GM12878 (cell line): ENCODE data around the gene ZNF462. TPM values are rescaled to one million over a fixed set of nuclear protein-coding genes. Genes with fewer than 3 reads are reported as not detected.
"Not testable (repeated sequence)": the region's sequence is repeated elsewhere in the genome, so short reads cannot be mapped to it uniquely, and the experiment has no call there.

Source experiments
- ATAC-seq: fragments of 200-7000 bp; cut with Tn5 transposase; 3 replicates; pipeline ENCODE4 v1.9.1; 2020; ENCODE audit warnings: mild to moderate bottlenecking, moderate library complexity
- BruUV-seq: library from RNA; stranded (reverse); fragments of 400-500 nt; replicated peaks from 2 replicates; lab custom pipeline; 2021; lab: Mats Ljungman, UMichigan
- CTCF ChIA-PET: fragments of 300-600 bp; sonication (Branson Sonifier 250); formaldehyde crosslinking; extraction: SDS; loops from one replicate; lab custom pipeline; 2021; ENCODE audit warnings: inconsistent platforms; lab: Yijun Ruan, JAX
- POLR2A ChIA-PET: fragments of 350-600 bp; formaldehyde crosslinking; extraction: SDS; loops from one replicate; lab custom pipeline; 2021; ENCODE audit warnings: inconsistent platforms; lab: Charles Lee
- RAD21 ChIA-PET: fragments of 300-600 bp; sonication (Branson Sonifier 250); formaldehyde crosslinking; loops from one replicate; lab custom pipeline; 2023; ENCODE audit warnings: antibody characterized with exemption; ENCODE audit not compliant: unreplicated experiment; lab: Charles Lee
- SMC1A ChIA-PET: fragments of 300-600 bp; sonication (Branson Sonifier 250); formaldehyde crosslinking; loops from one replicate; lab custom pipeline; 2023; ENCODE audit not compliant: unreplicated experiment, uncharacterized antibody; lab: Charles Lee
- DNase-seq: peaks from one replicate; pipeline ENCODE4 v3.0.0-alpha.2; 2011; ENCODE audit warnings: low read depth, low spot score
- FAIRE-seq: peaks from 3 replicates; lab custom pipeline; 2011; peaks lifted over from hg19 to GRCh38; lab: Jason Lieb, UNC
- H2AFZ ChIP-seq: 2 replicates; pipeline ENCODE4 v1.6.0; 2011; ENCODE audit warnings: low read depth, low read length, control low read depth; ENCODE audit not compliant: control insufficient read depth
- H3K27ac ChIP-seq: 2 replicates; pipeline ENCODE4 v1.5.1; 2011; ENCODE audit warnings: control low read depth; ENCODE audit not compliant: control insufficient read depth, insufficient read depth
- H3K27me3 ChIP-seq, 2 experiments: replicated peaks in 1 of 2; 2 replicates each; pipeline versions ENCODE4 v1.6.0 to v1.6.1; 2011; ENCODE audit warnings: low read length in 1 of 2; ENCODE audit not compliant: control insufficient read depth in 2 of 2, insufficient read depth in 2 of 2
- H3K36me3 ChIP-seq, 2 experiments: 2 replicates each; pipeline ENCODE4 v1.5.1; 2011; ENCODE audit warnings: low read length in 1 of 2; ENCODE audit not compliant: control insufficient read depth in 2 of 2, insufficient read depth in 2 of 2
- H3K4me1 ChIP-seq: 2 replicates; pipeline ENCODE4 v1.6.1; 2011; ENCODE audit warnings: mild to moderate bottlenecking, low read length, moderate library complexity, mixed read lengths; ENCODE audit not compliant: control insufficient read depth, insufficient read depth
- H3K4me2 ChIP-seq: 2 replicates; pipeline ENCODE4 v1.6.0; 2011; ENCODE audit warnings: control low read depth; ENCODE audit not compliant: control insufficient read depth, insufficient read depth
- H3K4me3 ChIP-seq: fragments of 200-600 bp; sonication (generic); 2 replicates; pipeline ENCODE4 v1.5.1; 2016
- H3K79me2 ChIP-seq: 2 replicates; pipeline ENCODE4 v1.6.0; 2011; ENCODE audit warnings: low read length; ENCODE audit not compliant: control insufficient read depth, insufficient read depth
- H3K9ac ChIP-seq: 2 replicates; pipeline ENCODE4 v1.8.0; 2011; ENCODE audit warnings: low read length, control low read depth, mixed read lengths; ENCODE audit not compliant: control insufficient read depth, insufficient read depth
- H3K9me3 ChIP-seq: replicated peaks from 3 replicates; pipeline ENCODE4 v1.5.1; 2011; ENCODE audit warnings: mild to moderate bottlenecking, low read length; ENCODE audit not compliant: control insufficient read depth, insufficient read depth
- H4K20me1 ChIP-seq: 2 replicates; pipeline ENCODE4 v1.6.0; 2011; ENCODE audit not compliant: control insufficient read depth, insufficient read depth
- PML ChIP-seq: IDR thresholded peaks from 2 replicates; pipeline ENCODE4 v1.6.1; 2012; ENCODE audit warnings: low read length, inconsistent platforms
- TBL1XR1 ChIP-seq: IDR thresholded peaks from 2 replicates; pipeline ENCODE4 v1.6.1; 2012; ENCODE audit warnings: low read depth, low read length, improper control_type of control experiment
- WGBS: methylation state at CpG from one replicate; pipeline ENCODE4 v1.1.6; 2016; ENCODE audit warnings: low lambda C conversion rate; ENCODE audit not compliant: insufficient replicate concordance, insufficient coverage; ENCODE audit errors: missing lambda C conversion rate; 5-methylcytosine and 5-hydroxymethylcytosine counted together
- in situ Hi-C: fragments of 300-500 bp; cut with MboI; formaldehyde crosslinking; loops from 9 replicates; pipeline ENCODE4 v1.14.3; 2018; ENCODE audit warnings: mixed read lengths
- intact Hi-C: fragments of 100-400 bp; cut with micrococcal nuclease; formaldehyde crosslinking; loops from one replicate; pipeline ENCODE4 v1.14.2; 2022; ENCODE audit not compliant: unreplicated experiment
- polyA plus RNA-seq, 11 experiments: library from polyadenylated mRNA; depleted of rRNA in 4 of 11; unstranded in 6 of 11; stranded (reverse) in 5 of 11; fragments of >200 nt; fragmentation: Nextera tagmentation in 4 of 11; fragmentation: Illumina TruSeq in 1 of 11; extraction: Ambion mirVana in 4 of 11; extraction: Trizol in 1 of 11; gene quantifications; 1 replicate in 1 of 11; 2 replicates in 10 of 11; pipeline versions ENCODE4 v1.2.1 to v1.2.3, GENCODE V29; 2011 to 2016; ENCODE audit warnings: inconsistent platforms in 2 of 11, missing spikeins in 2 of 11, low read depth in 1 of 11
- total RNA-seq, 4 experiments: library from RNA; depleted of rRNA in 3 of 4; stranded (reverse); fragments of >200 nt in 3 of 4; fragmentation: Illumina TruSeq in 1 of 4; extraction: Trizol in 1 of 4; gene quantifications; 2 replicates each; pipeline versions ENCODE4 v1.2.1 to v1.2.3, GENCODE V29; 2013 to 2021
- TF ChIP-seq, protein P1 (sequence below): fragments of 450-650 bp; IDR thresholded peaks from 2 replicates; pipeline ENCODE4 v1.6.1; 2016; ENCODE audit warnings: mild to moderate bottlenecking

Gene ZNF462
- total and polyA plus RNA-seq, 10 of the 15 experiments (the other 5 are each of a cell fraction or from before 2014, with no cell fraction given) = 0.27 to 13.7 (median 0.55) TPM

DNA sequence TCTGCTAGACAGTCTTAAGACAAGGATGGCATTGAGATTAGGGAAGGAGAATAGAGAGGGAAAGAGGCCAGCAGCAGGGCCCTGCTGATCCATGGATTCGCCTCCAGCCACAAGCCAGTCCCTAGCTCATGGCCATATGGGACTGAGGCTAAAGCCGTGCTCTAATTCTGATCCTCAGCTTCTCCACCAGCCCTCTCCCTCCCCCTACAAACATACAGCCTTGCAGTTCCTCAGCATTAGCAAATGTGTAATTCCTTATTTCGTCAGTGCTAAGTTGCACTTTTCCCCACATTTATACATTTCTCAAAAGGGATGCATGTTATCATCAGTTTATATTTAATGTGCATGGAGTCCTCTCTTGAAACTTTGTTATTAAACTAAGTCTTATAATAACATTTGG, 34.8 kb downstream of the ZNF462 start:
- WGBS = 14% methylated on average over 3 of the region's 3 CpGs
- H3K4me3 ChIP-seq = no peak overlapping the region
- RAD21 ChIA-PET = no interaction called here
- DNase-seq = no peak
- no peak for ATAC-seq
- H2AFZ ChIP-seq = no peak overlapping the region
- in situ Hi-C loops (no loop called here), intact Hi-C loops (no loop called here)
- no peak overlapping the region for H3K27ac ChIP-seq
- H3K79me2 ChIP-seq = no peaks in the 10 kb centered on the region
- no peaks in the 10 kb centered on the region for H3K27me3 ChIP-seq
- BruUV-seq = no TSS peak
- TF ChIP-seq PML (no peak), TBL1XR1 (no peak)
- TF ChIP-seq, protein P1, sequence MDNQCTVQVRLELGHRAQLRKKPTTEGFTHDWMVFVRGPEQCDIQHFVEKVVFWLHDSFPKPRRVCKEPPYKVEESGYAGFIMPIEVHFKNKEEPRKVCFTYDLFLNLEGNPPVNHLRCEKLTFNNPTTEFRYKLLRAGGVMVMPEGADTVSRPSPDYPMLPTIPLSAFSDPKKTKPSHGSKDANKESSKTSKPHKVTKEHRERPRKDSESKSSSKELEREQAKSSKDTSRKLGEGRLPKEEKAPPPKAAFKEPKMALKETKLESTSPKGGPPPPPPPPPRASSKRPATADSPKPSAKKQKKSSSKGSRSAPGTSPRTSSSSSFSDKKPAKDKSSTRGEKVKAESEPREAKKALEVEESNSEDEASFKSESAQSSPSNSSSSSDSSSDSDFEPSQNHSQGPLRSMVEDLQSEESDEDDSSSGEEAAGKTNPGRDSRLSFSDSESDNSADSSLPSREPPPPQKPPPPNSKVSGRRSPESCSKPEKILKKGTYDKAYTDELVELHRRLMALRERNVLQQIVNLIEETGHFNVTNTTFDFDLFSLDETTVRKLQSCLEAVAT = no peak
- H4K20me1 ChIP-seq = no peaks in the 10 kb centered on the region
- no peaks in the 10 kb centered on the region for H3K4me1 ChIP-seq
- CTCF ChIA-PET = no interaction called here
- FAIRE-seq = no peak
- no peak overlapping the region for H3K4me2 ChIP-seq
- H3K9me3 ChIP-seq = no peaks in the 10 kb centered on the region
- H3K36me3 ChIP-seq = no peaks in the 10 kb centered on the region
- SMC1A ChIA-PET = no interaction called here
- H3K9ac ChIP-seq = no peak overlapping the region
- POLR2A ChIA-PET = no interaction called here

DNA sequence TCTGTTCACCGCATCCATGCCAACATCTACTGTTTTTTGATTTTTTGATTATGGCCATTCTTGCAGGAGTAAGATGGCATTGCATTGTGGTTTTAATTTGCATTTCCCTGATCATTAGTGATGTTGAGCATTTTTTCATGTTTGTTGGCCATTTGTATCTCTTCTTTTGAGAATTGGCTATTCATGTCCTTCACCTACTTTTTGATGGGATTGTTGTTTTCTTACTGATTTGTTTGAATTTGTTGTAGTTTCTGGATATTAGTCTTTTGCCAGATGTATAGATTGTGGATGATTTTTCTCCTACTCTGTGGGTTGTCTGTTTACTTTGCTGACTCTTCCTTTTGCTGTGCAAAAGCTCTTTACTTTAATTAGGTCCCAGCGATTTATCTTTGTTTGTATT, 37.6 kb downstream of the ZNF462 start:
- FAIRE-seq, H3K27me3 ChIP-seq, H3K9ac ChIP-seq, H3K4me1 ChIP-seq, H3K27ac ChIP-seq, in situ Hi-C loops, H3K36me3 ChIP-seq, ATAC-seq, H3K4me2 ChIP-seq, H3K4me3 ChIP-seq, RAD21 ChIA-PET, H3K9me3 ChIP-seq, SMC1A ChIA-PET, BruUV-seq, CTCF ChIA-PET, DNase-seq, H2AFZ ChIP-seq, intact Hi-C loops, H4K20me1 ChIP-seq, H3K79me2 ChIP-seq: not testable (repeated sequence)
- WGBS = 64% methylated on average over 2 of the region's 2 CpGs
- POLR2A ChIA-PET = interaction anchor here (0.7 to 1.3 kb wide), 2 partner anchors 9 to 14 kb away, joined by 4 to 5 read pairs; no protein-coding TSS in a partner anchor
